ENCODE data around the gene TPRX1. TPM values are rescaled to one million over a fixed set of nuclear protein-coding genes. Genes with fewer than 3 reads are reported as not detected.

The TPRX1 gene
- total and polyA plus RNA-seq, 2 of the 4 experiments (the other 2 are of a cell fraction), result not detected

DNA sequence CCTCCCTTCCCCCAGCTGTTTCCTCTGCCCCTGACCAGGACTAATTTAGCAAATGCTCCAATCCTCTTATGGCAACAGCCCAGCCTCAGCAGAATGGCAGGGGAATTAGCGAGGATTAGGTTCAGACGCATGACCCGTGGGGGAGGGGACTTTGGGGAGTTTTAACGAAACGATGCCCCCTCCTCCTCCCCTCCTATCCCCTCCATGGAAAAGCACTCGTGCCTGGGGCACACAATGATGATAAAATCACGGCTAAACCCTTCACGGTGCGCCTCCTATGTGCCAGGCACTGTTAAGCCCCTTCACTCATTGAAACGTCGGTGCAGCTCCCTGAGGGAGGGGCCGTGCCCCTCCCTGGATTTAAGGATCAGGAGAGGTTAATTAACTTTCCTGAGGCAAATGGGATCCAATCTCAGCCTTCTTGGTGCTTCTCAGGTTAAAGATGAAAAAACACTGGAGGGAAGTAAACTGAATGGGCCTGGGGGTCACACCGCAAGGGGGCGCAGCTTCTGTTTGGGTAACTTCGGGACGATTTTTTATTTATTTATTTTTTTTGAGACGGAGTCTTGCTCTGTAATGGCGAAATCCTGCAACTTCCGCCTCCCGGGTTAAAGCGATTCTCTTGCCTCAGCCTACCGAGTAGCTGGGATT, 44.6 kb upstream of the TPRX1 start:
- Histone ChIP-seq H2BK120ac (ENCODE audit: low read depth, low read length) (no peak overlapping the region), H3K9me3 (ENCODE audit: control insufficient read depth, insufficient read depth, low read length) (no peaks in the 10 kb centered on the region), H3K4me2 (ENCODE audit: low read depth, low read length) (no peak overlapping the region), H3K36me3 (ENCODE audit: control insufficient read depth, insufficient read depth, low read length) (no peaks in the 10 kb centered on the region), H4K20me1 (ENCODE audit: insufficient read depth, low read length) (no peaks in the 10 kb centered on the region), H3K18ac (ENCODE audit: low read depth, low read length) (no peak overlapping the region), H3K27ac (ENCODE audit: insufficient read depth, low read length) (no peak overlapping the region), H4K5ac (ENCODE audit: low read depth, low read length) (no peak overlapping the region), H3K4me3 (ENCODE audit: insufficient read depth, low read depth, low read length) (no peak overlapping the region), H3K9me1 (ENCODE audit: insufficient read depth, low read length) (no peaks in the 10 kb centered on the region), H3K4me1 (ENCODE audit: control insufficient read depth, insufficient read depth, low read length) (no peaks in the 10 kb centered on the region), H2AK5ac (ENCODE audit: low read depth, low read length) (no peak overlapping the region), H3K56ac (ENCODE audit: extremely low read depth, insufficient read depth, low read length) (no peak overlapping the region), H2BK5ac (ENCODE audit: low read depth, low read length, poor library complexity, severe bottlenecking) (no peak overlapping the region), H4K8ac (ENCODE audit: low read depth in 2 of 2, low read length in 2 of 2) (no peak overlapping the region), H3K27me3 (ENCODE audit: control insufficient read depth, insufficient read depth, low read length) (peaks cover 17% of the 10 kb centered on the region), H3K4ac (ENCODE audit: low read depth, low read length) (no peak overlapping the region), H3K23ac (ENCODE audit: low read depth, low read length) (no peak overlapping the region), H2BK20ac (ENCODE audit: low read depth, low read length) (no peak overlapping the region), H2AK9ac (replicated peaks; ENCODE audit: low read depth, low read length, poor library complexity) (no peak overlapping the region), H3K79me1 (ENCODE audit: low read depth in 1 of 2, low read length in 2 of 2) (no peaks in the 10 kb centered on the region), H3K9ac (ENCODE audit: low read depth, low read length) (no peak overlapping the region), H4K91ac (ENCODE audit: insufficient read depth, low read depth, low read length) (no peak overlapping the region), H3K14ac (replicated peaks; ENCODE audit: low read depth, low read length) (no peak overlapping the region), H2AFZ (replicated peaks; ENCODE audit: low read length, poor library complexity) (peak overlapping the region; percentile 51), H2BK15ac (ENCODE audit: low read depth, low read length) (no peak overlapping the region)
- no TSS peak for BruUV-seq (replicated peaks)
- 2% methylated on average over 10 of the region's 22 CpGs; no CpG with 5 or more reads in 1 of the 2 experiments for WGBS, 2 experiments (ENCODE audit: extremely low coverage in 2 of 2, insufficient read length in 1 of 2)
- in situ Hi-C loops (cut with MboI; ENCODE audit: low sequenced_read_pairs) (no loop called here), intact Hi-C loops (cut with micrococcal nuclease) (no loop called here), dilution Hi-C loops (cut with HindIII; ENCODE audit: low sequenced_read_pairs, unreplicated experiment) (no loop called here)
- DNase-seq, result no peak
- POLR2A ChIA-PET (ENCODE audit: unreplicated experiment), result no interaction called here
- CTCF ChIA-PET, result no interaction called here
- no peak for ATAC-seq (ENCODE audit: low read depth)
- TF ChIP-seq, protein P1, sequence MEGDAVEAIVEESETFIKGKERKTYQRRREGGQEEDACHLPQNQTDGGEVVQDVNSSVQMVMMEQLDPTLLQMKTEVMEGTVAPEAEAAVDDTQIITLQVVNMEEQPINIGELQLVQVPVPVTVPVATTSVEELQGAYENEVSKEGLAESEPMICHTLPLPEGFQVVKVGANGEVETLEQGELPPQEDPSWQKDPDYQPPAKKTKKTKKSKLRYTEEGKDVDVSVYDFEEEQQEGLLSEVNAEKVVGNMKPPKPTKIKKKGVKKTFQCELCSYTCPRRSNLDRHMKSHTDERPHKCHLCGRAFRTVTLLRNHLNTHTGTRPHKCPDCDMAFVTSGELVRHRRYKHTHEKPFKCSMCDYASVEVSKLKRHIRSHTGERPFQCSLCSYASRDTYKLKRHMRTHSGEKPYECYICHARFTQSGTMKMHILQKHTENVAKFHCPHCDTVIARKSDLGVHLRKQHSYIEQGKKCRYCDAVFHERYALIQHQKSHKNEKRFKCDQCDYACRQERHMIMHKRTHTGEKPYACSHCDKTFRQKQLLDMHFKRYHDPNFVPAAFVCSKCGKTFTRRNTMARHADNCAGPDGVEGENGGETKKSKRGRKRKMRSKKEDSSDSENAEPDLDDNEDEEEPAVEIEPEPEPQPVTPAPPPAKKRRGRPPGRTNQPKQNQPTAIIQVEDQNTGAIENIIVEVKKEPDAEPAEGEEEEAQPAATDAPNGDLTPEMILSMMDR (conservative IDR thresholded peaks at IDR 0.05; ENCODE audit: low read depth, low read length), result 0 out of 2 replicates have a peak, but pooled peaks have one; percentile 23
- no peak for TF ChIP-seq NFE2L2 (IDR thresholded peaks at IDR 0.05; ENCODE audit: low read depth, low read length)

All from IMR-90 (cell line).